Measurements from ENCODE around the gene ERP27.

Gene ERP27

DNA sequence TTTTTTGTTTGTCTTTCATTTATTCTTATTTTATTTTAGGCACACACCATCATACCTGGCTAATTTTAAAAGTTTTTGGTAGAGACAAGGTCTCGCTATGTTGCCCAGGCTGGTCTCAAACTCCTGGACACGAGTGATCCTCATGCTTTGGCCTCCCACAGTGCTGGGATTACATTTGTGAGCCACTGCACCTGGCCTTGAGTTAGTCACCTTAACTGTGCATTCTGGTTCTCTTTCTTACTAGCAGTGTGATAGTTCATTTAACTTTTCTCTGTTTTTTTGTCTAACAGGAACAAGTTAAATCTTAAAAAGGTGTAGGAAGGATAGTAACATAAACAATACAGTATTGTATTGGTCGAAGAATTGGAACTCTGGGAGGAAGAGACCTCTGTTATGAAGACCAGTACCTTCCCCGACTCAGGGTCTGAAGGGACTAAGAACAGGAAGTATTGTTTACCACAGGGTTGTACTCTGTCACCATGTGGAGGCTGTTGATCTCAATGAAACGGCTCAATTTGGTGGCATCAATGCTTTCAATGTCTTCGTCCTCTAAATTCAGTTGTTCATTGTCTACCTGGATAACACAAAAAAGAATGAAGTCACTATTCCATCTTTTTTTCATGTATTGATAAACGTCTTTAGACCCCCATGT lies 17.7 kb downstream of the ERP27 start:
- Histone ChIP-seq H3K9me3 (ENCODE audit: control insufficient read depth, insufficient read depth, low read depth, low read length) (no peaks in the 10 kb centered on the region), H3K4me3 (ENCODE audit: low read depth, low read length) (no peak overlapping the region), H3K36me3 (ENCODE audit: control insufficient read depth in 2 of 2, insufficient read depth in 1 of 2, low read length in 2 of 2) (no peaks in the 10 kb centered on the region), H3K27ac (ENCODE audit: extremely low read depth, low read depth, low read length) (no peak overlapping the region), H3K4me1 (ENCODE audit: control insufficient read depth, insufficient read depth, low read length) (no peaks in the 10 kb centered on the region)
- ChIA-PET CTCF (interaction anchor here (0.6 kb wide), 1 partner anchor 755 kb away, joined by 3 read pairs; no protein-coding TSS in a partner anchor), POLR2A (interaction anchor here (0.5 to 0.6 kb wide), 2 partner anchors 33 to 727 kb away, joined by 3 to 4 read pairs; no protein-coding TSS in a partner anchor)
- no peak for TF ChIP-seq ZNF785 (tag by site-specific recombination; IDR thresholded peaks at IDR 0.05)
- no peak for TF ChIP-seq KLF7 (tag by site-specific recombination; IDR thresholded peaks at IDR 0.05; ENCODE audit: borderline replicate concordance)
- no peak for TF ChIP-seq ZNF561 (tag by site-specific recombination; IDR thresholded peaks at IDR 0.05; ENCODE audit: borderline replicate concordance)
- TF ChIP-seq, protein P1, sequence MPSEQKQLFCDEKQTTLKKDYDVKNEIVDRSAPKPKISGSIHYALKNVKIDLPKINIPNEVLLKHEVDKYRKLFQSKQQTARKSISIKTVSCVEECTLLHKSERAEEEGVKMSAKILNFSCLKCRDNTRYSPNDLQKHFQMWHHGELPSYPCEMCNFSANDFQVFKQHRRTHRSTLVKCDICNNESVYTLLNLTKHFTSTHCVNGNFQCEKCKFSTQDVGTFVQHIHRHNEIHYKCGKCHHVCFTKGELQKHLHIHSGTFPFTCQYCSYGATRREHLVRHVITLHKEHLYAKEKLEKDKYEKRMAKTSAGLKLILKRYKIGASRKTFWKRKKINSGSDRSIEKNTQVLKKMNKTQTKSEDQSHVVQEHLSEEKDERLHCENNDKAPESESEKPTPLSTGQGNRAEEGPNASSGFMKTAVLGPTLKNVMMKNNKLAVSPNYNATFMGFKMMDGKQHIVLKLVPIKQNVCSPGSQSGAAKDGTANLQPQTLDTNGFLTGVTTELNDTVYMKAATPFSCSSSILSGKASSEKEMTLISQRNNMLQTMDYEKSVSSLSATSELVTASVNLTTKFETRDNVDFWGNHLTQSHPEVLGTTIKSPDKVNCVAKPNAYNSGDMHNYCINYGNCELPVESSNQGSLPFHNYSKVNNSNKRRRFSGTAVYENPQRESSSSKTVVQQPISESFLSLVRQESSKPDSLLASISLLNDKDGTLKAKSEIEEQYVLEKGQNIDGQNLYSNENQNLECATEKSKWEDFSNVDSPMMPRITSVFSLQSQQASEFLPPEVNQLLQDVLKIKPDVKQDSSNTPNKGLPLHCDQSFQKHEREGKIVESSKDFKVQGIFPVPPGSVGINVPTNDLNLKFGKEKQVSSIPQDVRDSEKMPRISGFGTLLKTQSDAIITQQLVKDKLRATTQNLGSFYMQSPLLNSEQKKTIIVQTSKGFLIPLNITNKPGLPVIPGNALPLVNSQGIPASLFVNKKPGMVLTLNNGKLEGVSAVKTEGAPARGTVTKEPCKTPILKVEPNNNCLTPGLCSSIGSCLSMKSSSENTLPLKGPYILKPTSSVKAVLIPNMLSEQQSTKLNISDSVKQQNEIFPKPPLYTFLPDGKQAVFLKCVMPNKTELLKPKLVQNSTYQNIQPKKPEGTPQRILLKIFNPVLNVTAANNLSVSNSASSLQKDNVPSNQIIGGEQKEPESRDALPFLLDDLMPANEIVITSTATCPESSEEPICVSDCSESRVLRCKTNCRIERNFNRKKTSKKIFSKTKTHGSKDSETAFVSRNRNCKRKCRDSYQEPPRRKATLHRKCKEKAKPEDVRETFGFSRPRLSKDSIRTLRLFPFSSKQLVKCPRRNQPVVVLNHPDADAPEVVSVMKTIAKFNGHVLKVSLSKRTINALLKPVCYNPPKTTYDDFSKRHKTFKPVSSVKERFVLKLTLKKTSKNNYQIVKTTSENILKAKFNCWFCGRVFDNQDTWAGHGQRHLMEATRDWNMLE (tag by site-specific recombination; conservative IDR thresholded peaks at IDR 0.05; ENCODE audit: low read depth): no peak

DNA sequence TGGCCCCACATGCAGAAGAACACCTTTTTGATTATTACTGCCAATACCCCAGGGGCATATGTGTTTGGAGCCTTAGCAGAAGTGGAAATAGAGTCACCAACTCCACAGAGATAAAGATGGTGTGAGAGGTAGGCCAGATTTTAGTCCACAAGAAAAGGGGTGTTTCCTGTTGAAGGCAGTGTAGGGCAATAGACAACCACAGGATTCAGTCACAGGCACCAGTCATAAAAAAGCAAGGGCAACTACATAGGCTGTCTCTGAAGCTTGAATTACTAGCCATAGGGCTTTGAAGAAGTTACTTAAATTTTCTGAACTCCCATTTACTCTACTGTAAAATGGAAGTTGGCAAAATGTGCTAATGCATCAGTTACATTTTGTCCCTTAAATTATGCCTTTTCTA lies 18.9 kb downstream of the ERP27 start:
- Histone ChIP-seq H3K4me3 (ENCODE audit: low read depth, low read length) (no peak overlapping the region), H3K9me3 (ENCODE audit: control insufficient read depth, insufficient read depth, low read depth, low read length) (no peaks in the 10 kb centered on the region), H3K36me3 (ENCODE audit: control insufficient read depth in 2 of 2, insufficient read depth in 1 of 2, low read length in 2 of 2) (no peaks in the 10 kb centered on the region), H3K4me1 (ENCODE audit: control insufficient read depth, insufficient read depth, low read length) (no peaks in the 10 kb centered on the region; the same call in 1 of the 2 replicates), H3K27ac (ENCODE audit: extremely low read depth, low read depth, low read length) (no peak overlapping the region)
- no peak for TF ChIP-seq KLF1 (tag by site-specific recombination; IDR thresholded peaks at IDR 0.05)
- TF ChIP-seq SALL2 (tag by site-specific recombination; IDR thresholded peaks at IDR 0.05; ENCODE audit: borderline replicate concordance): no peak
- TF ChIP-seq ZNF121 (tag by site-specific recombination; IDR thresholded peaks at IDR 0.05): no peak
- no peak for TF ChIP-seq ZNF530 (tag by site-specific recombination; IDR thresholded peaks at IDR 0.05; ENCODE audit: low read depth)
- no peak for TF ChIP-seq SCRT2 (tag by site-specific recombination; IDR thresholded peaks at IDR 0.05)
- TF ChIP-seq, protein P2, sequence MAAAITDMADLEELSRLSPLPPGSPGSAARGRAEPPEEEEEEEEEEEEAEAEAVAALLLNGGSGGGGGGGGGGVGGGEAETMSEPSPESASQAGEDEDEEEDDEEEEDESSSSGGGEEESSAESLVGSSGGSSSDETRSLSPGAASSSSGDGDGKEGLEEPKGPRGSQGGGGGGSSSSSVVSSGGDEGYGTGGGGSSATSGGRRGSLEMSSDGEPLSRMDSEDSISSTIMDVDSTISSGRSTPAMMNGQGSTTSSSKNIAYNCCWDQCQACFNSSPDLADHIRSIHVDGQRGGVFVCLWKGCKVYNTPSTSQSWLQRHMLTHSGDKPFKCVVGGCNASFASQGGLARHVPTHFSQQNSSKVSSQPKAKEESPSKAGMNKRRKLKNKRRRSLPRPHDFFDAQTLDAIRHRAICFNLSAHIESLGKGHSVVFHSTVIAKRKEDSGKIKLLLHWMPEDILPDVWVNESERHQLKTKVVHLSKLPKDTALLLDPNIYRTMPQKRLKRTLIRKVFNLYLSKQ (tag by site-specific recombination; IDR thresholded peaks at IDR 0.05; ENCODE audit: borderline replicate concordance): no peak
- no peak for TF ChIP-seq IKZF3 (tag by site-specific recombination; IDR thresholded peaks at IDR 0.05)
- TF ChIP-seq, protein P3, sequence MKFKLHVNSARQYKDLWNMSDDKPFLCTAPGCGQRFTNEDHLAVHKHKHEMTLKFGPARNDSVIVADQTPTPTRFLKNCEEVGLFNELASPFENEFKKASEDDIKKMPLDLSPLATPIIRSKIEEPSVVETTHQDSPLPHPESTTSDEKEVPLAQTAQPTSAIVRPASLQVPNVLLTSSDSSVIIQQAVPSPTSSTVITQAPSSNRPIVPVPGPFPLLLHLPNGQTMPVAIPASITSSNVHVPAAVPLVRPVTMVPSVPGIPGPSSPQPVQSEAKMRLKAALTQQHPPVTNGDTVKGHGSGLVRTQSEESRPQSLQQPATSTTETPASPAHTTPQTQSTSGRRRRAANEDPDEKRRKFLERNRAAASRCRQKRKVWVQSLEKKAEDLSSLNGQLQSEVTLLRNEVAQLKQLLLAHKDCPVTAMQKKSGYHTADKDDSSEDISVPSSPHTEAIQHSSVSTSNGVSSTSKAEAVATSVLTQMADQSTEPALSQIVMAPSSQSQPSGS (tag by site-specific recombination; IDR thresholded peaks at IDR 0.05; ENCODE audit: low read depth): no peak
- TF ChIP-seq ZNF664 (tag by site-specific recombination; IDR thresholded peaks at IDR 0.05): no peak
- TF ChIP-seq ZNF174 (tag by site-specific recombination; IDR thresholded peaks at IDR 0.05): no peak
- no peak for TF ChIP-seq ZNF768 (tag by site-specific recombination; IDR thresholded peaks at IDR 0.05)
- TF ChIP-seq MEIS1 (CRISPR knock-in tag; IDR thresholded peaks at IDR 0.05; ENCODE audit: borderline replicate concordance): no peak
- POLR2A ChIA-PET: no interaction called here
- CTCF ChIA-PET: no interaction called here

Measured in HEK293 (cell line).